GM10266 (cell line): Measurements from ENCODE around the gene TPP1.
A peak's percentile ranks its signal among the peaks of the same experiment; 100 is the strongest.

Source experiments
- DNase-seq: peaks from one replicate; pipeline ENCODE4 v3.0.0; 2012; ENCODE audit errors: extremely low spot score
- CTCF ChIP-seq: IDR thresholded peaks from 2 replicates; pipeline ENCODE4 v1.5.1; 2012; ENCODE audit warnings: mild to moderate bottlenecking, low read depth; ENCODE audit not compliant: control insufficient read depth, insufficient read depth; ENCODE audit errors: missing control alignments

Gene TPP1

GRCh38 chr11:6647836-6648235 is 28.6 kb upstream of the TPP1 start:
- no peak for DNase-seq
- no peak for TF ChIP-seq CTCF

GRCh38 chr11:6646918-6647679 is 27.9 kb upstream of the TPP1 start:
- no peak for TF ChIP-seq CTCF
- DNase-seq, result peak; percentile 77

- no peak for DNase-seq
- no peak for TF ChIP-seq CTCF
These were observed 27.3 kb upstream of the TPP1 start for GRCh38 chr11:6646576-6646917.

- TF ChIP-seq CTCF, result no peak
- DNase-seq, result no peak
These were observed 26.8 kb upstream of the TPP1 start for GRCh38 chr11:6646071-6646470.

- DNase-seq, result no peak
- no peak for TF ChIP-seq CTCF
These were observed 23.7 kb upstream of the TPP1 start for GRCh38 chr11:6642957-6643356.

- TF ChIP-seq CTCF, result no peak
- DNase-seq, result no peak
These were observed 21.9 kb upstream of the TPP1 start for GRCh38 chr11:6640985-6641701.
